HL-60/S4 treated with phorbol 12-myristate 13-acetate at 8.2 ng/mL for 4 days and 3 days (cell line): ENCODE results near the gene C2orf68.
"Not testable (repeated sequence)": the region's sequence is repeated elsewhere in the genome, so short reads cannot be mapped to it uniquely, and the experiment has no call there.

Source experiments
- in situ Hi-C: fragments of 300-500 bp; cut with MboI; formaldehyde crosslinking; loops from 2 replicates; pipeline ENCODE4 v1.15.0; 2022; ENCODE audit warnings: low sequenced_read_pairs

The C2orf68 gene, protein sequence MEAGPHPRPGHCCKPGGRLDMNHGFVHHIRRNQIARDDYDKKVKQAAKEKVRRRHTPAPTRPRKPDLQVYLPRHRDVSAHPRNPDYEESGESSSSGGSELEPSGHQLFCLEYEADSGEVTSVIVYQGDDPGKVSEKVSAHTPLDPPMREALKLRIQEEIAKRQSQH

DNA sequence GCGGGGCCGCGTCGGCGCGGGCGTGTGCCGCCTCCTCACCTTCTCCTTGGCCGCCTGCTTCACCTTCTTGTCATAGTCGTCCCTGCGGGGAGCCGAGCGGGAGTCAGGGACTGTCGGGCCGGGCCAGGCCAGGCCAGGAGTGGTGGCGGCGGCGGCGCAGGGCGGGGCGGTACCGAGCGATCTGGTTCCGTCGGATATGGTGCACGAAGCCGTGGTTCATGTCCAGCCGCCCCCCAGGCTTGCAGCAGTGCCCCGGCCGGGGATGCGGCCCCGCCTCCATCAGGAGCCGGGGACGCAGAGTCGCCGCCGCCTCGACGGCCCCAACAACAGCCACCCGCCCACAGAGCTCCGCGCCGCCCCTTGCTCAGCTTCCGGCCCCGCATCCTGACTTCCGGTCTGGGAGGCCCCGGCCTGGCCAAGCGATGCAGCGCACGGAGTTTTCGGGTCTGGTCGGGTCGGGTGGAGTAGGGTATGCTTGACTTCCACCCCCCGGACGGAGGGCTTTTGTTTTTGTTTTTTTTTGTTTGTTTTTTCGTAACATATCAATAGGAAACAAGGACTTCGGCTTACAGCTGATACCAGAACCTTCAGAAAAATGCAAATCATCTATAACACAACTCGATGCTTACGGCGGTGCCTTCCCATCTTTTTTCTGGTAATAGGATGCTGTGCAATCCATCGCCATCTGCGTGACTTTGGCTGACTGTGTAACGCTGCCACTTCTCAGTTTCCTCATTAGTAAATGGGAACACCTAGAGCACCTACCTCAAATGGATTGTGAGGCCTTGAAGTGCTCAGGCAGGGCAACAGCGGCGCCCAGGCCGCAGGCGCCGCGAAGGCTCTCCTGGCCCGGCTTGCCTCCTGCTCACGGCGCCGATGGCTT lies at the start of gene C2orf68:
TSS of gene C2orf68 (minus strand) at position 362 of the 883 bp plus-strand sequence. CDS start at position 280, 82 bp downstream.
- in situ Hi-C loops = no loop called here

DNA sequence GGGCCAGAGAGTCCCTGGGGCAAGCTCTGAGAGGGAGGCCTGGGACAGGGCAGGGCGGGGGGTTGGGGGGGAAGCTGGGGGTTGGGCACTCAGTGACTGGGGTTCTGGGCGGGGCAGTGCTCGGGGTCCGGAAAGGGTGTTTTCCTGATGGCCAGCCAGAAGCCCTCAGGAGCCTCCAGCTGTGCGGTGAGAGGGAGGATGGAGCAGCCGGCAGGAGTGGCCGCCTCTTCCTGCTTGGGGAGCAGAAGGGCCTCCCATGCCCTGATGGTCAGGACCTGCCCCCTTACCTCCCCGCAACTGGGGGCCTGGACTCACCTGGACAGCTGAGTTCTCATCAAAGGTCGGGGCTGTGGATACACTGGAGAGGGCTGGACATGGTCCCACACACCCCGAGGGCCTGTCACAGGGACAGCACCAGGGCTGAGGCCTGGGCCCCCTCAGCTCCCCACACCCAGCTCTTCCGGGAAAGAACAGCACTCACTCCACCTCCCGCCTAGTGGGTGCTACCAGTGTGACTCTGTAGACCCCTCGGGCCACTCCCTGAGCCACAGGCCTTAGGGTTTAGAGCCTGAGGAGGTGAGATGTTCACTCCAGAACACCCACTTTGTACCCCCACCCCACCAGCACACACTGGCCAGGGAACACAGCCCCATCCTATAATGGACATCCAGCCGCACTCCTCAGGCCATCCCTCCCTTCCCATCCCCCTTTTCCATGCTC lies 49.4 kb upstream of the C2orf68 start:
- in situ Hi-C loops = no loop called here

DNA sequence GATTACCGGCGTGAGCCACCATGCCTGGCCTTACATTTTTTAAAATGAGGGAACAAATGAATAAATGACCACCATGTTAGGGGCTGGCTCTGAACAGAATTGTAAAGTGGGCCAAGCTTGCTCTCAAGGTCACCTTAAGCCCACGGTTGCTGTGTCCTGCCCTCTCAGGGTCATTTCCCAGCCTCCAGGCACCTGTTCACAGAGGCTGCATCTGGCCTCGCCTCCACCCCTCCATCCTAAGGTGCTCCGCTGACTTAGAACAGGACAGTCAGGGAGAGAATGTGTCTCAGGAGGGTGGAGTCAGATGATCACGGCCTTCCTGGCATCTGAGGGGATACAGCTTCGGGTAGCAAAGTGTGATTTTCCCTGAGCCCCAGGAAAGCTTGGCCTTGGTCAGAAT lies 48.9 kb upstream of the C2orf68 start:
- in situ Hi-C loops = no loop called here

DNA sequence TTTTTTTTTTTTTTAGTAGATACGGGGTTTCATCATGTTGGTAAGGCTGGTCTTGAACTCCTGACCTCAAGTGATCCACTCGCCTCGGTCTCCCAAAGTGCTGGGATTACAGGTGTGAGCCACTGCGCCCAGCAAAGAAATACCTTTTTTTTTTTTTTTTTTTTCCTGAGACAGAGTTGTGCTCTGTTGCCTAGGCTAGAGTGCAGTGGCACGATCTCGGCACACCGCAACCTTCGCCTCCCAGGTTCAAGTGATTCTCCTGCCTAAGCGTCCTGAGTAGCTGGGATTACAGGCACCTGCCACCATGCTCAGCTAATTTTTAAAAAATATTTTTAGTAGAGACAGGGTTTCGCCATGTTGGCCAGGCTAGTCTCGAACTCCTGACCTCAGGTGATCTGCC lies 48.4 kb upstream of the C2orf68 start:
- in situ Hi-C loops = not testable (repeated sequence)

DNA sequence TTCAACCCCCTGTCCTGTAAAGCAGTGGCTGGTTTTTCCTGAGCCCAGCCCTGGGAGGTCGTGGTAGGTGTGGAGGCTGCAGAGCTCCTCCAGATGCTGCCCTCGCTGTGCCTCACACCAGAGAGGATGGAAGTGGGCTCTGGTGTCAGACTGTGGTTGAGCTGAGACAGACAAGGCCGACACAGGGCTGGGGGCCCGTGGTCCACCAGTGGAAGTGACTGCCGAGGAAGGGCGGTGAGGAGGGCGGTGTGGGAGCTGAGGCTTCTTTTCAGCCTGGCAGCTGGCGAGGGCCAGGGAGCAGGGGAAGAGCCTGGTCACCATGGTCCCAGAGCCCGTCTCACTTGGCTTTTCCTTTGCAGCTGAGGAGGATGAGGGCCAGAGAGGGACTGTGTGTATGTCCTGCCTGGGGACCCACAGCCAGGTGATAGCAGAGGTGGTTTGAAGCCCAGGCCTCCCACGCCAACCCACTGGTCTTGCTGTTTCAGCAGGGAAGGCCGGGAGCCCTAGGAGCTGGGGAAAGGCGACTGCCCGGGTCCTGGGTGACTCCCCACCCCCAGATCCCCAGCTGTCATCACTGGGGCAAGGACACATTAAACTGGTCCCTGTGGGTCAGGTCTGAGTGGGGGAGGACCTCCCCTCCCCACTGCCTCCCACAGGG lies 47.6 kb upstream of the C2orf68 start:
- in situ Hi-C loops = no loop called here

DNA sequence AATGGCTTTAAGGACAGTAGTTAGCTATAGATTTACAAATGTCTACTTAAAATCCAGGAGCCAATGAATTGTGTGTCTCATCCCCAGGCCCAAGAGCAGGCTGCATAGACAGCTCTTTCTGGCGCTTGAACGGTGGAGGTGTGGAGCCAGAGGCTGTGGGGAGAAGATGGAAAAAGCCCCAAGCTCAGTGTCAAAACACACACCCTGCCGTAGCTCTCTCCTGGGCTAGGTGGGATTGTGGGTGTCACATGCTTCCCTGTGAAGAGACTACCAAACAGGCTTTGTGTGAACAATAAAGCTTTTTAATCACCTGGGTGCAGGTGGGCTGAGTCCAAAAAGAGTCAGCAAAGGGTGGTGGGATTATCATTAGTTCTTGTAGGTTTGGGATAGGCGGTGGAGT lies 45.5 kb upstream of the C2orf68 start:
- in situ Hi-C loops = not testable (repeated sequence)

DNA sequence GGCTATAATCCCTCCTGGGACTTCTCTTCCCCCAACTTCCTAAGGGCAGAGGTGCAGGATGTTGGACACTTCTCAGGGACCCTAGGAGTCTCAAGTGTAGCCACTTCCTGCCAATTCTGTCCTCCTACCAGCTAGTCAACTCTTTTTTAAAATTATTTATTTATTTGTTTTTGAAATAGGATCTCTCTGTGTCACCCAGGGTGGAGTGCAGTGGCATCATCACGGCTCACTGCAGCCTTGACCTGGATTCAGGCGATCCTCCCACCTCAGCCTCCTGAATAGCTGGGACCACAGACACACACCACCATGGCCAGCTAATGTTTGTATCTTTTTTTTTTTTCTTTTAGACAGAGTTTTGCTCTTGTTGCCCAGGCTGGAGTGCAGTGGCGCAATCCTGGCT lies 44.6 kb upstream of the C2orf68 start:
- in situ Hi-C loops = no loop called here

DNA sequence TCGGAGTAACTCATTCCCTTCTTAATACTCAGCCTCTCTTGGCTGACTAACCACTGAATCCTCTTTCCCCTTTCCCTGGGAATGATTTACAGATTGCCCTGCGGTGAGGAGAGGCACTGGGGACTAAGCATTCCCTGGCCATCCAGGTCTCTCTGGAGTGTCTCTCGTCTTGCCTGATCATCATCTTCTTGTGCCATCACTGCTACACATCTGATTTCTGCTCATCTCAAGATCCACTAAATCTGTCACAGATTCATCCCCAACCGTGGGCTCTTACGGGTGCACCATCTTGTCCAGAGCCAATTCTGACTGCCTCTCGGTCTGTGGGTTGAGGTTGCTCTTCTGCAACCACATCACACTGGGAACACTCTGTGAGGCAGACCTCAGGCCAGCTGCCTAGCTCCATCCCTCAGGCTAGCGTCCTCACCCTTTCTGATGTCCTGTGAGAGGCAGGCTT lies 44.1 kb upstream of the C2orf68 start:
- in situ Hi-C loops = no loop called here

DNA sequence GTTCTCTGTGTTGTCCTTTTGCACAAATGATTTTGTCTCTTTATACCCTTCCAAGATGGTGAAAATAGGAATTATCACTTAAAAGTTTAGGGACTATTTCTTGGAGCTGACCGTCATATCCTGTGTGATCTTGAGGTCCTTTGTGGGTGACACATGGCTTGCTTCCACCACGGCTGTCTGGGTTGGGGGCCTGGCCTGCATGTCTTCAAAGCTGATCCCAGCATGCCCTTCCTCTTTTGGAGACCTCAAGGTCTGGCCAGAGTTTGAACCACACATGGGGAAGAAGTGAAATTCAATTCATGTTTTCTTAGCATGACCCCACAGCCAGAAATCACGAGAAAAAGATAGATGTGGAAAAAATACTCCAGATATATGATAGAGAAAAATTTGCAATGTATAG lies 42.1 kb upstream of the C2orf68 start:
- in situ Hi-C loops = no loop called here

DNA sequence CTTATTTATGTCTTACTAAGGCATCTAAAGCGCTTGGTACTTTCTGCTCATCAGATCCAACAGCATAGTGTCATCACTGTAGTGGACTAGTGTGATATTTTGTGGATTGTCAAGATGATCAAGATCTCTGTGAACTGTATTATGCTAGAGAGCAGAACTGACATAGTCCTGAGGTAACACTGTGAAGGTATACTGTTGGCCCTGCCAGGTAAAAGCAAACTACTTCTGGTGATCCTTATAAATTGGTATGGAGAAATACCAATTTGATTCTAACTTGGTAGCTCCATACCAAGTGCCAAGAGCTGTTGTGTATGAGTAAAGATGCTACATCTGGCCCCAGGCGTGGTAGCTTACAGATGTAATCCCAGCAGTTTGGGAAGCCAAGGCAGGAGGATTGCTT lies 40.2 kb upstream of the C2orf68 start:
- in situ Hi-C loops = no loop called here

DNA sequence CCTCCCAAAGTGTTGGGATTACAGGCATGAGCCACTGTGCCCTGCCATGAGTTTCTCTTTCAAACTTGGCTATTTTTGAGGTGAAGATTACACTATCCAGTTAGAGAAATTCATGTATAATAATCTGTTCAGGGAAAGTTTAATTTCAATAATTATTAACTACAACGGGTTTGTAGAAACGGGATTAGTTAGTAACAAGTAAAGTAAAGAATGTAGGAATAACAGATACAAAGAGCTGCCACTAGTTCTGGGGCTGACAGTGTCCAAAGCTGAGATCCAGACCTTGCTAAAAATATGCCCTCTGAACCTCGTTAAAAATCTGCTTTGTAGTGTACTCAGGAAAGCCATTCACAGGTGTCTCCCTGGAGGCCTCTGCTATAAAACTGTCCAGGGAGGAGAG lies 39.2 kb upstream of the C2orf68 start:
- in situ Hi-C loops = no loop called here

DNA sequence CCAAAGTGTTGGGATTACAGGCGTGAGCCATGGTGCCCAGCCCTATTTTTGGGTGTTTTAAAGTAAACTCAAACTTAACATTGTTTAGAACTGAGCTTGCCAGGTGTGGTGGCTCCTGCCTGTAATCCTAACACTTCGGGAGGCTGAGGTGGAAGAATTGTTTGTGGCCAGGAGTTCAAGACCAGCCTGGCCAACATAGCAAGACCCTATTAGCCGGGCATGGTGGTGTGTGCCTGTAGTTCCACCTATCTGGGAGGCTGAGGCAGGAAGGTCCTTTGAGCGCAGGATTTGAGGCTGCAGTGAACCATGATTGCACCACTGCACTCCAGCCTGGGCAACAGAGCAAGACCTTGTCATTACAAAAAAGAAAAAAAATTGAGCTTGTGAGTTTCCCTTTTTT lies 38.6 kb upstream of the C2orf68 start:
- in situ Hi-C loops = no loop called here

DNA sequence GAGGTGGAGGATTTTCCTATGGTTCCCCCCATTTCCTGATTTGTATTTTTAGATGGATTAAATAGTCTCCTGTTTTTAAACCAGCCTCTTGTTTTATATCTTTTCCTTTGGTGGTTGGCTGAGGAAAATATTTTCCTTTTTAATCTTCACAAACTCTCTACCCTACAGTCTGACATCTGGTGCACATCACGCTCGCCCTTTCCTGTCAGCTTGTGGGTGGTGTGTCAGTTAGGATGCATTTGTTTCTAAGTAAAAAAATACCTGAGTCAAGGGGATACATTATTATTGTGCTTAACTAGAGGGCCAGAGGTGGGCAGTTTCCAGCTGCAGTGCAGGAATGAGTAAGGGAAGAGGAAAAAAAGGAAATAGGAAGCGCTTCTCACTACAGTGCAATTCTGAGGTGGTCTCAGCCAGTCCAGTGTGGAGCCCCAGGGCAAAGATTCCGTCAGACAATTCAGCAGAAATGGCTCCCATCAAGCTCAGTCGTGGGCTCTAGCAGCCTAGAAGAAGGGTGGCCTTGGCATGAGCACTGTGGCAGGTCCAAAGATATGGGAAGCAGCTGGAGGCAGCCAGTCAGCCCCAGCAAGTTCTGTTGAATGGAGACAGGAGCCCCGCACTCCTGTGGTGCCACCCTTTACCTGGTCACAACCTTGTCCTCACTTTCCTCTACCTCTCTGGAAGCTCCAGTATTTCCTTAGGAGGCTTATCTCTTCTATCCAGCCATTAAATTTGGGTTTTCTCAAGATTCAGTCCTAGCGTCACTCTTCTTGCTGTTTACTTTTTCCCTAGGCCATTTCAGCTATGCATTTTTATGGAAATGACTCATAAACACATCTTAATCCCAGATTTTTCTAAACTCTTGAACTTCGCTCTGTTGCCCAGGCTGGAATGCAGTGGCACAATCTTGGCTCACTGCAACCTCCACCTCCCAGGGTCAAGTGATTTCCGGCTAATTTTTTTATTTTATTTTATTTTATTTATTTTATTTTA lies 37.6 kb upstream of the C2orf68 start:
- in situ Hi-C loops = loop anchor here (25.0 kb wide), 1 partner anchor 463 kb away; the partner anchor contains the start of genes POLR1A and PTCD3

DNA sequence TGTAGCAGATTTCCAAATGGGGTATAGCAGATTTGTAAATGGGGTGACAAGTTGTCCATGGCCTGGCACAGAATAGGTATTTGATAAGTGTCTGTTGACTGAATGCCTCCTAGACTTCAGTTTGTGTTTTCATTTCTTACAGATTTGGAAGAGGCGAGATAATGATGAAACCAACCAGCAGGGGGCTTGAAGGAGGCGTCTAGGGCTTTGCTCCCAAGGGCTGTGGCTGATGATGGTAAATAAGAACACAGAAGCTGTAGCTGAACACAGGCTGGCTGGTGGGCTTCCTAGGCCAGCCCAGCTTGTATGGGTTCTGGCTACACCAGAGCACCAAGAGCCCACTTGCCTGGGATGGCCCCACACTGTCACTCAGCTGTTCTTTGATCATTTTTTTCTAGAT lies 36.8 kb upstream of the C2orf68 start:
- in situ Hi-C loops = loop anchor here (25.0 kb wide), 1 partner anchor 464 kb away; the partner anchor contains the start of genes POLR1A and PTCD3

DNA sequence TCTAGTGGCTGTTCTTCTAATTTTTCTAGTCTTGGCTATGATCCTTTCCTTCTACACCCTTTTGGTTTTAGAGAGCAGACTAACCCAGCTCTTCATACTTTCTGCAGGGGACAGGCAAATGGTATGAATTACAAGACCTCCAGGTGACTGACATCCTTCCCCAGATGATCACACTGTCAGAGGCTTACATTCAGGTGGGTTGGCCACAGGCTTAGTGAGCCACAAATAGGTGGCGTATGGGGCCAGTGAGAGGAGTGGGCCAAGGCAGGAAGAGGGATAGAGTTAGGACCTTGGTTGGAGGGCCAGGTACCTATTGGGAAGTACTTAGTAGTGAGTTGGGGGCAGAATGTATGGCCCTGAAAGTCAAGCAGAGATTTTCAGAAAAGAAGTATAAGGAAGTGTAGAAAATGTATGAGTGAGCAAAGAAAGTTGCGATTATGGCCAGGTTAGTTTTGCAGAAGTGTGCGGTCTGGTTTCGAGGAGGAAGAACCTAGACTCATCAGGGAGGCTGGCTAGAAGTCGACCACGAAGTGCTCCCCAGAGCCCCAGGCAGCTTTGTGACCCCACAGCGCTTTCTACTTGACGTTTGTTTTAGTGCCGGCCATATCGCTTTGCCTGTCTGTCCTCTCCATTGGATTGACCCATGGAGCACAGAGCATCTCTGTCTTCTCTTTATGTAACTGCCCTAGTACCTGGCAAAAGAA lies 36.1 kb upstream of the C2orf68 start:
- in situ Hi-C loops = loop anchor here (25.0 kb wide), 1 partner anchor 464 kb away; the partner anchor contains the start of genes POLR1A and PTCD3

DNA sequence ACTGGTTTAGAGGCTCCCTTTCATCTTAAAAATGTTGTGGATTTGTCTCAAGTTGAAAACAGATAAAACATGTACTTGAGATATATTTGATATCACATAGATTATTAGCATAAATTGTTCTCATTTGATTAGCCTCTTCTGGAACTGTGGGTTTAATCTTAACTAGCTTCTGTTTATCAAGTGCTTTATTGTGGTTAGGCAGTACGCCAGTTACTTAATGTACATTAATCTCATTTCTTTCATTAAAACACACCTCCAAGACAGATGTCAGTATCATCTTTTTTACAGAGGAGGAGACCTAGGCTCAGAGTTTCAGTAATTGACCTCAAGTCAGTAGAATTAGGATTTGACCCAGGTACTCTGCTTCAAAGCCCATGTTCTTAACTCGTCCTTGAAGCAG lies 34.3 kb upstream of the C2orf68 start:
- in situ Hi-C loops = loop anchor here (25.0 kb wide), 1 partner anchor 466 kb away; the partner anchor contains the start of genes POLR1A and PTCD3

DNA sequence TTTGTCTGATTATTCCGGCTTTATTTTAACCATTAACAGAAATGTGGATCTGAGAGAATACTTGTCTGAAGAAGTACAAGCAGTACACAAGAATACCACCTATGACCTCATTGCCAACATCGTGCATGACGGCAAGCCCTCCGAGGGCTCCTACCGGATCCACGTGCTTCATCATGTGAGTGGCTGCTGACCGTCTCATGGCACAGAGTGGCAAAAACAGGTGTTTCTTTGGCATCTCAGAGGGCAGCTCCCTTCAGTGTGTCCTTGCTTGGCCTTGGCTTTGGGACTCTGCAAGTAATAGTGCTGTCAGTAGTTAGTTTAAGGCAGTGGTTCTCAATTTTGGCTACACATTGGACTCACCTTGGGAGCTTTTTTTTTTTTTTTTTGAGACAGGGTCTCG lies 33.0 kb upstream of the C2orf68 start:
- in situ Hi-C loops = loop anchor here (25.0 kb wide), 1 partner anchor 467 kb away; the partner anchor contains the start of genes POLR1A and PTCD3

DNA sequence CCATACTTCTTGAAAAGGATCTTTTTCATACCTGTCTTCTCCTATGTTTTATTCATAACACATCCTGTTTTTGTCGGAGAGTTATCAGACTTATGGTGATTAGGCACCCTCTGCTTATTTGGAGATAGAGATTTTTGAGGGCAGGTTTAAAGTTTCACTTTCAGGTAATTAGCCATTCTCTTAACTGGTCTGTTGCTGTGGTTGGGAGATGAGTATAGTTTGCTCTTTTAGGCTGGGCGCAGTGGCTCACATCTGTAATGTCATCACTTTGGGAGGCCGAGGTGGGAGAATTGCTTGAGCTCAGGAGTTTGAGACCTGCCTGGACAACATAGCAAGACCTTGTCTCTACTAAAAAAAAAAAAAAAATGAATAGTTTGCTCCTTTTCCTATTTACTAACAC lies 30.9 kb upstream of the C2orf68 start:
- in situ Hi-C loops = loop anchor here (25.0 kb wide), 1 partner anchor 470 kb away; the partner anchor contains the start of genes POLR1A and PTCD3

DNA sequence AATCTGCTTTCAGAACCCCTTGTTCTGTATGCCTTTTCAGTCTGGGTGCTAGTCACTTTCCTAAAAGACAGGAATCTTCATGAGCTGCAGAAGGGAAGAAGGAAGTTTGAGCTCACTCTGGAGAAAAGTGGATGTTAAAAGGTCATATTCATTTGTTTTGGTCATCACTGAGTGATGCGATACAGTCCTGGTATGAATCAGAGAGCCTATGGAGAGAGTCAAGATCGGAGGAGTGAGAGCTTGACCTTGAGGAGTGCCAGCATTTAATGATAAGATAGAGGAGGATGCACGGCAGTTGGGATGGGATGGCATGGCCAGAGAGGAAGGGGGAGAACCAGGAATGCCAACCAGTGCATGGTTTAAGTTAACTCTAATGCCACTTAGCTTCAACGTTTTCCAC lies 23.8 kb upstream of the C2orf68 start:
- in situ Hi-C loops = loop anchor here (25.0 kb wide), 1 partner anchor 477 kb away; the partner anchor contains the start of genes POLR1A and PTCD3
